K562 (cell line): Measurements from ENCODE around the gene PCNX2. TPM values are rescaled to one million over a fixed set of nuclear protein-coding genes. Genes with fewer than 3 reads are reported as not detected.

Experiments used
- ATAC-seq: fragments of 200-7000 bp; cut with Tn5 transposase; 3 replicates; pipeline ENCODE4 v1.9.1; 2020; ENCODE audit warnings: moderate library complexity
- BruUV-seq: library from RNA; stranded (reverse); fragments of 400-500 nt; replicated peaks from 2 replicates; lab custom pipeline; 2021; lab: Mats Ljungman, UMichigan
- CTCF ChIA-PET: fragments of 300-600 bp; formaldehyde crosslinking; extraction: SDS; loops from one replicate; lab custom pipeline; 2021; ENCODE audit warnings: low intra/inter-chr PET ratio; lab: Yijun Ruan, JAX
- POLR2A ChIA-PET: fragments of 300-600, 350-650 bp; sonication (Branson Sonifier 250); formaldehyde crosslinking; extraction: SDS; loops from one replicate; lab custom pipeline; 2021; ENCODE audit warnings: antibody characterized with exemption, inconsistent platforms; lab: Yijun Ruan, JAX
- DNase-seq, 4 experiments: peaks; one replicate each; pipeline versions ENCODE4 v3.0.0 to v3.0.0-alpha.2; 2011 to 2018; ENCODE audit warnings: low spot score in 3 of 4, mixed read lengths in 3 of 4; ENCODE audit errors: extremely low read depth in 1 of 4
- FAIRE-seq: peaks from 2 replicates; lab custom pipeline; 2011; peaks lifted over from hg19 to GRCh38; lab: Jason Lieb, UNC
- H2AFZ ChIP-seq: 2 replicates; pipeline ENCODE4 v1.6.0; 2011; ENCODE audit warnings: low read depth, low read length, control low read depth, inconsistent platforms
- H3K27ac ChIP-seq: fragments of 200-600 bp; 3 replicates; pipeline ENCODE4 v1.8.0; 2011; ENCODE audit warnings: low read depth, mild to moderate bottlenecking, control low read depth, inconsistent platforms, low read length, moderate library complexity, mixed read lengths; ENCODE audit errors: extremely low read depth
- H3K27me3 ChIP-seq, 2 experiments: fragments of 300-600 bp in 1 of 2; 2 replicates in 1 of 2; 3 replicates in 1 of 2; pipeline versions ENCODE4 v1.6.0 to v1.8.0; 2011; ENCODE audit warnings: inconsistent platforms in 2 of 2, low read length in 2 of 2, mild to moderate bottlenecking in 1 of 2, mixed read lengths in 1 of 2, moderate library complexity in 1 of 2; ENCODE audit not compliant: control insufficient read depth in 2 of 2, insufficient read depth in 2 of 2
- H3K36me3 ChIP-seq: fragments of 300-600 bp; 3 replicates; pipeline ENCODE4 v1.8.0; 2011; ENCODE audit warnings: mild to moderate bottlenecking, low read length, inconsistent platforms; ENCODE audit not compliant: control insufficient read depth, insufficient read depth
- H3K4me1 ChIP-seq, 2 experiments: fragments of 200-600 bp in 1 of 2; replicated peaks in 1 of 2; 2 replicates in 1 of 2; 3 replicates in 1 of 2; pipeline versions ENCODE4 v1.5.1 to v1.8.0; 2011; ENCODE audit warnings: inconsistent platforms in 2 of 2, low read length in 2 of 2, mild to moderate bottlenecking in 1 of 2, mixed read lengths in 1 of 2, moderate library complexity in 1 of 2; ENCODE audit not compliant: control insufficient read depth in 2 of 2, insufficient read depth in 2 of 2
- H3K4me2 ChIP-seq: 2 replicates; pipeline ENCODE4 v1.6.1; 2011; ENCODE audit warnings: low read length, control low read depth, inconsistent platforms, mixed read lengths; ENCODE audit not compliant: insufficient read depth
- H3K4me3 ChIP-seq: fragments of 200-600 bp; sonication (generic), shearing (Covaris generic); 2 replicates; pipeline ENCODE4 v1.5.1; 2016; ENCODE audit warnings: control low read depth, inconsistent platforms
- H3K79me2 ChIP-seq: fragments of 200-600 bp; 3 replicates; pipeline ENCODE4 v1.8.0; 2011; ENCODE audit warnings: low read length, inconsistent platforms; ENCODE audit not compliant: control insufficient read depth, insufficient read depth
- H3K9ac ChIP-seq, 2 experiments: 2 replicates each; pipeline versions ENCODE4 v1.6.0 to v1.6.1; 2011; ENCODE audit warnings: low read depth in 2 of 2, low read length in 2 of 2, control low read depth in 1 of 2, inconsistent platforms in 1 of 2, mild to moderate bottlenecking in 1 of 2, mixed read lengths in 1 of 2; ENCODE audit not compliant: insufficient read depth in 1 of 2
- H3K9me1 ChIP-seq: one replicate; pipeline ENCODE4 v1.6.0; 2011; ENCODE audit warnings: inconsistent platforms, mild to moderate bottlenecking, low read length, moderate library complexity; ENCODE audit not compliant: control insufficient read depth, insufficient read depth
- H3K9me3 ChIP-seq: replicated peaks from 2 replicates; pipeline ENCODE4 v1.5.1; 2011; ENCODE audit warnings: low read depth, low read length, inconsistent platforms; ENCODE audit not compliant: control insufficient read depth, insufficient read depth
- H4K20me1 ChIP-seq: replicated peaks from 2 replicates; pipeline ENCODE4 v1.6.1; 2011; ENCODE audit warnings: low read length, inconsistent platforms, mixed read lengths; ENCODE audit not compliant: control insufficient read depth, insufficient read depth
- NFXL1 ChIP-seq: fragments of 450-650 bp; formaldehyde crosslinking; IDR thresholded peaks from 2 replicates; pipeline ENCODE4 v1.4.0; 2021; ENCODE audit warnings: mild to moderate bottlenecking
- PRDM10 ChIP-seq: fragments of 450-650 bp; IDR thresholded peaks from 2 replicates; pipeline ENCODE4 v1.6.1; 2018; ENCODE audit not compliant: partially characterized antibody
- RBBP5 ChIP-seq: fragments of 200-600 bp; sonication (generic); IDR thresholded peaks from 2 replicates; pipeline ENCODE4 v1.6.1; 2012; ENCODE audit warnings: borderline replicate concordance, mild to moderate bottlenecking, low read length, control low read depth, inconsistent platforms; ENCODE audit not compliant: insufficient read depth, poor library complexity, severe bottlenecking
- RBM25 ChIP-seq: fragments of 200-400 bp; formaldehyde crosslinking; IDR thresholded peaks from 2 replicates; pipeline ENCODE4 v1.6.1; 2018; ENCODE audit warnings: low read length, low read depth, moderate library complexity; ENCODE audit not compliant: severe bottlenecking
- SMAD2 ChIP-seq: fragments of 150-350 bp; IDR thresholded peaks from 2 replicates; pipeline ENCODE4 v1.6.1; 2014; ENCODE audit warnings: low read depth, mild to moderate bottlenecking, low read length
- SRSF3 ChIP-seq: fragments of 200-400 bp; formaldehyde crosslinking; IDR thresholded peaks from 2 replicates; pipeline ENCODE4 v1.6.1; 2016; ENCODE audit warnings: mild to moderate bottlenecking, low read length, moderate library complexity; ENCODE audit not compliant: insufficient read depth
- ZNF12 ChIP-seq: sonication (generic); formaldehyde crosslinking; IDR thresholded peaks from 2 replicates; pipeline ENCODE4 v1.4.0; 2020; ENCODE audit warnings: mild to moderate bottlenecking, missing genetic modification reagents
- ZNF197 ChIP-seq: fragments of 200-800 bp; sonication (Bioruptor generic); IDR thresholded peaks from 2 replicates; pipeline ENCODE4 v1.6.1; 2016; ENCODE audit warnings: low read depth, missing genetic modification characterization, missing compliant biosample characterization
- WGBS: fragments of 100-300 bp; shearing (Covaris generic); methylation state at CpG from one replicate; pipeline ENCODE4 v1.1.6; 2016; ENCODE audit warnings: low coverage, mixed read lengths; ENCODE audit not compliant: insufficient coverage; ENCODE audit errors: missing lambda C conversion rate; 5-methylcytosine and 5-hydroxymethylcytosine counted together
- in situ Hi-C: fragments of 300-500 bp; cut with MboI; formaldehyde crosslinking; loops from 4 replicates; pipeline ENCODE4 v1.15.0; 2018; ENCODE audit warnings: inconsistent platforms, mixed read lengths
- intact Hi-C: fragments of 100-400 bp; cut with micrococcal nuclease; formaldehyde crosslinking; loops from 2 replicates; pipeline ENCODE4 v1.14.2; 2022
- polyA plus RNA-seq, 8 experiments: library from polyadenylated mRNA; depleted of rRNA in 4 of 8; stranded (reverse) in 5 of 8; unstranded in 3 of 8; fragments of >200 nt; fragmentation: Nextera tagmentation in 2 of 8; fragmentation: Illumina TruSeq in 1 of 8; extraction: Ambion mirVana in 2 of 8; extraction: Trizol in 1 of 8; gene quantifications; 2 replicates each; pipeline versions ENCODE4 v1.2.1 to v1.2.3, GENCODE V29; 2011 to 2014; ENCODE audit warnings: inconsistent platforms in 1 of 8, missing spikeins in 1 of 8
- total RNA-seq, 7 experiments: library from RNA; depleted of rRNA in 6 of 7; stranded (reverse); fragments of >200 nt in 6 of 7; fragmentation: Illumina TruSeq in 2 of 7; extraction: Trizol in 2 of 7; gene quantifications; 2 replicates each; pipeline versions ENCODE4 v1.2.1 to v1.2.3, GENCODE V29; 2011 to 2021; ENCODE audit warnings: low replicate concordance in 1 of 7
- TF ChIP-seq, protein P1 (sequence below): sonication (generic); formaldehyde crosslinking; IDR thresholded peaks from 2 replicates; pipeline ENCODE4 v1.8.1; 2023; ENCODE audit warnings: mild to moderate bottlenecking, missing genetic modification reagents
- TF ChIP-seq, protein P2 (sequence below): fragments of 450-650 bp; IDR thresholded peaks from 2 replicates; pipeline ENCODE4 v1.6.1; 2017; ENCODE audit warnings: mild to moderate bottlenecking, moderate library complexity
- TF ChIP-seq, protein P3 (sequence below): conservative IDR thresholded peaks from 2 replicates; pipeline ENCODE4 v1.6.1; 2011; ENCODE audit warnings: low read depth, mild to moderate bottlenecking, low read length; ENCODE audit not compliant: control insufficient read depth
- TF ChIP-seq, protein P4 (sequence below): fragments of 450-650 bp; IDR thresholded peaks from one replicate; pipeline ENCODE4 v1.6.1; 2018; ENCODE audit warnings: mild to moderate bottlenecking, moderate library complexity; ENCODE audit not compliant: partially characterized antibody

Gene PCNX2
- total and polyA plus RNA-seq, 9 of the 15 experiments (the other 6 are each of a cell fraction or from before 2014, with no cell fraction given), result 0.07 to 0.33 TPM; not detected in 7

DNA sequence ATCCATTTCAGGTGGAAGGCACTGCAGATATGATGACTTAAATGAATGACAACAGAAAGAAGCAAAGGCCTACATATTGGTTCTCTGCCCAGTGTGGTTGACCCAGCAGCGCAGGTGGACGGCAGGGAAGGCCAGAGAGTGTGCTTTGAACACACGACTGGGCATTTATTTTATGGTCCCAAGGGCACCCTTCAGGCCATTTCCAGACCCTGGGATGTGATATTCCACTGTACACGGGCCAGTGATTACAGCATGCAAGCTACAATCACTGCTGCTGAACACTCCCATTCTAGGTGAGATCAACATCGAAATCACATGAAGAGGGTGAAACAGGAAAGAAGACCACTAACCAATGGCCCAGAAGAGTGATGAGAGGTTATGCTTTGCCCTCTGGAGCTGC, 33.8 kb downstream of the PCNX2 start:
- Histone ChIP-seq H3K4me1 (no peaks in the 10 kb centered on the region), H3K36me3 (no peaks in the 10 kb centered on the region), H3K27ac (no peak overlapping the region), H3K9me1 (no peaks in the 10 kb centered on the region), H3K27me3 (peaks cover 0 to 13% of the 10 kb centered on the region in 2 experiments; a peak in 2 of 5 replicates), H2AFZ (no peak overlapping the region), H3K9me3 (no peaks in the 10 kb centered on the region), H3K4me3 (no peak overlapping the region), H3K4me2 (no peak overlapping the region), H3K79me2 (no peaks in the 10 kb centered on the region), H3K9ac (no peak overlapping the region), H4K20me1 (no peaks in the 10 kb centered on the region)
- CTCF ChIA-PET, result no interaction called here
- TF ChIP-seq, protein P1, sequence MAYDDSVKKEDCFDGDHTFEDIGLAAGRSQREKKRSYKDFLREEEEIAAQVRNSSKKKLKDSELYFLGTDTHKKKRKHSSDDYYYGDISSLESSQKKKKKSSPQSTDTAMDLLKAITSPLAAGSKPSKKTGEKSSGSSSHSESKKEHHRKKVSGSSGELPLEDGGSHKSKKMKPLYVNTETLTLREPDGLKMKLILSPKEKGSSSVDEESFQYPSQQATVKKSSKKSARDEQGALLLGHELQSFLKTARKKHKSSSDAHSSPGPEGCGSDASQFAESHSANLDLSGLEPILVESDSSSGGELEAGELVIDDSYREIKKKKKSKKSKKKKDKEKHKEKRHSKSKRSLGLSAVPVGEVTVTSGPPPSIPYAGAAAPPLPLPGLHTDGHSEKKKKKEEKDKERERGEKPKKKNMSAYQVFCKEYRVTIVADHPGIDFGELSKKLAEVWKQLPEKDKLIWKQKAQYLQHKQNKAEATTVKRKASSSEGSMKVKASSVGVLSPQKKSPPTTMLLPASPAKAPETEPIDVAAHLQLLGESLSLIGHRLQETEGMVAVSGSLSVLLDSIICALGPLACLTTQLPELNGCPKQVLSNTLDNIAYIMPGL (CRISPR knock-in tag), result no peak
- TF ChIP-seq PRDM10, result no peak
- TF ChIP-seq NFXL1 (CRISPR knock-in tag), result no peak
- TF ChIP-seq SMAD2, result no peak
- TF ChIP-seq, protein P2, sequence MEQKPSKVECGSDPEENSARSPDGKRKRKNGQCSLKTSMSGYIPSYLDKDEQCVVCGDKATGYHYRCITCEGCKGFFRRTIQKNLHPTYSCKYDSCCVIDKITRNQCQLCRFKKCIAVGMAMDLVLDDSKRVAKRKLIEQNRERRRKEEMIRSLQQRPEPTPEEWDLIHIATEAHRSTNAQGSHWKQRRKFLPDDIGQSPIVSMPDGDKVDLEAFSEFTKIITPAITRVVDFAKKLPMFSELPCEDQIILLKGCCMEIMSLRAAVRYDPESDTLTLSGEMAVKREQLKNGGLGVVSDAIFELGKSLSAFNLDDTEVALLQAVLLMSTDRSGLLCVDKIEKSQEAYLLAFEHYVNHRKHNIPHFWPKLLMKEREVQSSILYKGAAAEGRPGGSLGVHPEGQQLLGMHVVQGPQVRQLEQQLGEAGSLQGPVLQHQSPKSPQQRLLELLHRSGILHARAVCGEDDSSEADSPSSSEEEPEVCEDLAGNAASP, result no peak
- TF ChIP-seq ZNF197 (CRISPR knock-in tag), result no peak
- no peak for TF ChIP-seq SRSF3
- no peak for TF ChIP-seq ZNF12 (CRISPR knock-in tag)
- TF ChIP-seq, protein P3, sequence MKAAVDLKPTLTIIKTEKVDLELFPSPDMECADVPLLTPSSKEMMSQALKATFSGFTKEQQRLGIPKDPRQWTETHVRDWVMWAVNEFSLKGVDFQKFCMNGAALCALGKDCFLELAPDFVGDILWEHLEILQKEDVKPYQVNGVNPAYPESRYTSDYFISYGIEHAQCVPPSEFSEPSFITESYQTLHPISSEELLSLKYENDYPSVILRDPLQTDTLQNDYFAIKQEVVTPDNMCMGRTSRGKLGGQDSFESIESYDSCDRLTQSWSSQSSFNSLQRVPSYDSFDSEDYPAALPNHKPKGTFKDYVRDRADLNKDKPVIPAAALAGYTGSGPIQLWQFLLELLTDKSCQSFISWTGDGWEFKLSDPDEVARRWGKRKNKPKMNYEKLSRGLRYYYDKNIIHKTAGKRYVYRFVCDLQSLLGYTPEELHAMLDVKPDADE, result no peak
- no peak for TF ChIP-seq RBM25
- TF ChIP-seq, protein P4, sequence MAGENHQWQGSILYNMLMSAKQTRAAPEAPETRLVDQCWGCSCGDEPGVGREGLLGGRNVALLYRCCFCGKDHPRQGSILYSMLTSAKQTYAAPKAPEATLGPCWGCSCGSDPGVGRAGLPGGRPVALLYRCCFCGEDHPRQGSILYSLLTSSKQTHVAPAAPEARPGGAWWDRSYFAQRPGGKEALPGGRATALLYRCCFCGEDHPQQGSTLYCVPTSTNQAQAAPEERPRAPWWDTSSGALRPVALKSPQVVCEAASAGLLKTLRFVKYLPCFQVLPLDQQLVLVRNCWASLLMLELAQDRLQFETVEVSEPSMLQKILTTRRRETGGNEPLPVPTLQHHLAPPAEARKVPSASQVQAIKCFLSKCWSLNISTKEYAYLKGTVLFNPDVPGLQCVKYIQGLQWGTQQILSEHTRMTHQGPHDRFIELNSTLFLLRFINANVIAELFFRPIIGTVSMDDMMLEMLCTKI, result no peak
- TF ChIP-seq RBBP5, result no peak
- intact Hi-C loops (no loop called here), in situ Hi-C loops (no loop called here)
- FAIRE-seq (no peak), ATAC-seq (no peak), DNase-seq (no peak)
- 0% methylated on average over 5 of the region's 5 CpGs for WGBS
- no TSS peak for BruUV-seq
- POLR2A ChIA-PET, result interaction anchor here (1.0 kb wide), 1 partner anchor 15 kb away, joined by 4 read pairs; no protein-coding TSS in a partner anchor
